Mesothelial cell of epicardium (in vitro differentiated cells): Measurements from ENCODE around the gene ZBTB7A. TPM values are rescaled to one million over a fixed set of nuclear protein-coding genes. Genes with fewer than 3 reads are reported as not detected.

Experiments
- DNase-seq, 2 experiments: peaks; one replicate each; pipeline ENCODE4 v3.0.0; 2021; ENCODE audit warnings: low spot score in 2 of 2; ENCODE audit not compliant: unreplicated experiment in 2 of 2
- H3K27ac Mint-ChIP-seq: 2 replicates; pipeline ENCODE4 v1.8.0; 2021; ENCODE audit warnings: mixed read lengths
- H3K27me3 Mint-ChIP-seq: 2 replicates; pipeline ENCODE4 v1.8.0; 2021; ENCODE audit warnings: low read depth, mixed read lengths
- H3K36me3 Mint-ChIP-seq: 2 replicates; pipeline ENCODE4 v1.8.0; 2021; ENCODE audit warnings: mixed read lengths
- H3K4me1 Mint-ChIP-seq: 2 replicates; pipeline ENCODE4 v1.8.0; 2021; ENCODE audit warnings: mixed read lengths
- H3K4me3 Mint-ChIP-seq: 2 replicates; pipeline ENCODE4 v1.8.0; 2021; ENCODE audit warnings: mild to moderate bottlenecking, moderate library complexity, mixed read lengths
- H3K9me3 Mint-ChIP-seq: 2 replicates; pipeline ENCODE4 v1.8.0; 2021; ENCODE audit warnings: mixed read lengths
- total RNA-seq: library from RNA; stranded (reverse); gene quantifications from 3 replicates; pipeline ENCODE4 v1.2.1, GENCODE V29; 2021
- TF ChIP-seq, protein P1 (sequence below): fragments of 200-600 bp; sonication (generic); IDR thresholded peaks from one replicate; pipeline ENCODE4 v1.5.0; 2021; ENCODE audit warnings: antibody characterized with exemption; ENCODE audit not compliant: unreplicated experiment

ZBTB7A gene
- total RNA-seq, 1 donor from 2014 or later, result 27.9 TPM

DNA sequence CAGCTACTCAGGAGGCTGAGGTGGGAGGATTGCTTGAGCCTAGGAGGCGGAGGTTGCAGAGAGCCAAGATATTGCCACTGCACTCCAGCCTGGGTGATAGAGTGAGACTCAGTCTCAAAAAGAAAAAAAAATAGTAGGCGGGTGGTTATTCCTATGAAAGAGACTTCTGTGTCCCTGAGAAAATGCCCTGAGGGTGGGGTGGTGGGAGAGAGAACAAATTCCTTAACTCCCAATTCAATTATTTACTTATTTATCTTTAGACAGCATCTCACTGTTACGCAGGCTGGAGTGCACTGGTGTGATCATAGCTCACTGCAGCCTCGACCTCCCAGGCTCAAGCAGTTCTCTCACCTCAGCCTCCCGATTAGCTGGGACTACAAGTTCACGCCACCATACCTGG, 71.1 kb downstream of the ZBTB7A start:
- DNase-seq, result no peak
- no peak overlapping the region for H3K27ac Mint-ChIP-seq
- peaks cover 2% of the 10 kb centered on the region for H3K27me3 Mint-ChIP-seq
- TF ChIP-seq, protein P1, sequence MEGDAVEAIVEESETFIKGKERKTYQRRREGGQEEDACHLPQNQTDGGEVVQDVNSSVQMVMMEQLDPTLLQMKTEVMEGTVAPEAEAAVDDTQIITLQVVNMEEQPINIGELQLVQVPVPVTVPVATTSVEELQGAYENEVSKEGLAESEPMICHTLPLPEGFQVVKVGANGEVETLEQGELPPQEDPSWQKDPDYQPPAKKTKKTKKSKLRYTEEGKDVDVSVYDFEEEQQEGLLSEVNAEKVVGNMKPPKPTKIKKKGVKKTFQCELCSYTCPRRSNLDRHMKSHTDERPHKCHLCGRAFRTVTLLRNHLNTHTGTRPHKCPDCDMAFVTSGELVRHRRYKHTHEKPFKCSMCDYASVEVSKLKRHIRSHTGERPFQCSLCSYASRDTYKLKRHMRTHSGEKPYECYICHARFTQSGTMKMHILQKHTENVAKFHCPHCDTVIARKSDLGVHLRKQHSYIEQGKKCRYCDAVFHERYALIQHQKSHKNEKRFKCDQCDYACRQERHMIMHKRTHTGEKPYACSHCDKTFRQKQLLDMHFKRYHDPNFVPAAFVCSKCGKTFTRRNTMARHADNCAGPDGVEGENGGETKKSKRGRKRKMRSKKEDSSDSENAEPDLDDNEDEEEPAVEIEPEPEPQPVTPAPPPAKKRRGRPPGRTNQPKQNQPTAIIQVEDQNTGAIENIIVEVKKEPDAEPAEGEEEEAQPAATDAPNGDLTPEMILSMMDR, result no peak
- no peaks in the 10 kb centered on the region for H3K36me3 Mint-ChIP-seq
- no peaks in the 10 kb centered on the region for H3K9me3 Mint-ChIP-seq
- no peak overlapping the region for H3K4me3 Mint-ChIP-seq
- H3K4me1 Mint-ChIP-seq, result no peaks in the 10 kb centered on the region

Other genes starting within 250 kb of the ZBTB7A start
- 2.6 to 3.6 TPM (median 3.0 TPM) in 3 replicates for gene ZFR2, start 197.9 kb downstream of the ZBTB7A start, total RNA-seq
- gene ATCAY, start 186.2 kb downstream of the ZBTB7A start, total RNA-seq, result 0.18 TPM in 1 of 3 replicates, not detected in the others
- not detected in 3 replicates for gene NMRK2, start 133.8 kb downstream of the ZBTB7A start, total RNA-seq
- 127 to 135 TPM (median 131 TPM) in 3 replicates for gene DAPK3, start 95.8 kb downstream of the ZBTB7A start, total RNA-seq
- 2,808 to 2,923 TPM (median 2,892 TPM) in 3 replicates for gene EEF2, start 81.4 kb downstream of the ZBTB7A start, total RNA-seq
- gene PIAS4, start 59.2 kb downstream of the ZBTB7A start, total RNA-seq, result 47.9 to 50.1 TPM (median 48.0 TPM) in 3 replicates
- 147 to 161 TPM (median 152 TPM) in 3 replicates for gene MAP2K2, start 57.2 kb upstream of the ZBTB7A start, total RNA-seq
- gene CREB3L3, start 86.7 kb upstream of the ZBTB7A start, total RNA-seq, result not detected in 3 replicates
- gene SIRT6, start 115.7 kb upstream of the ZBTB7A start, total RNA-seq, result 25.4 to 31.9 TPM (median 25.6 TPM) in 3 replicates
- gene ANKRD24, start 115.8 kb upstream of the ZBTB7A start, total RNA-seq, result 0.75 to 0.98 TPM (median 0.86 TPM) in 3 replicates
- 0.22 to 0.96 TPM (median 0.68 TPM) in 3 replicates for gene EBI3, start 162.6 kb upstream of the ZBTB7A start, total RNA-seq
- 19.5 to 22.1 TPM (median 21.3 TPM) in 3 replicates for gene YJU2, start 180.2 kb upstream of the ZBTB7A start, total RNA-seq
- gene SHD, start 212.4 kb upstream of the ZBTB7A start, total RNA-seq, result 3.2 to 4.8 TPM (median 4.0 TPM) in 3 replicates
- gene TMIGD2, start 235.5 kb upstream of the ZBTB7A start, total RNA-seq, result 0.29 TPM in 1 of 3 replicates, not detected in the others
- 16.4 to 17.7 TPM (median 17.1 TPM) in 3 replicates for gene FSD1, start 237.7 kb upstream of the ZBTB7A start, total RNA-seq